GM12878 (cell line): ENCODE measurements around the gene RGS11. TPM values are rescaled to one million over a fixed set of nuclear protein-coding genes. Genes with fewer than 3 reads are reported as not detected.

Source experiments
- polyA plus RNA-seq, 11 experiments: library from polyadenylated mRNA; depleted of rRNA in 4 of 11; unstranded in 6 of 11; stranded (reverse) in 5 of 11; fragments of >200 nt; fragmentation: Nextera tagmentation in 4 of 11; fragmentation: Illumina TruSeq in 1 of 11; extraction: Ambion mirVana in 4 of 11; extraction: Trizol in 1 of 11; gene quantifications; 1 replicate in 1 of 11; 2 replicates in 10 of 11; pipeline versions ENCODE4 v1.2.1 to v1.2.3, GENCODE V29; 2011 to 2016; ENCODE audit warnings: inconsistent platforms in 2 of 11, missing spikeins in 2 of 11, low read depth in 1 of 11
- total RNA-seq, 4 experiments: library from RNA; depleted of rRNA in 3 of 4; stranded (reverse); fragments of >200 nt in 3 of 4; fragmentation: Illumina TruSeq in 1 of 4; extraction: Trizol in 1 of 4; gene quantifications; 2 replicates each; pipeline versions ENCODE4 v1.2.1 to v1.2.3, GENCODE V29; 2013 to 2021

RGS11 gene
- total and polyA plus RNA-seq, 10 of the 15 experiments (the other 5 are each of a cell fraction or from before 2014, with no cell fraction given) = 0.04 TPM; not detected in 9

Other genes starting within 250 kb of the RGS11 start
Only the 7 nearest of the 20 such genes appear.
- gene HBQ1, start 95.5 kb downstream of the RGS11 start, total RNA-seq (2014; rRNA removed) = not detected in 2 replicates
- not detected in 2 replicates for gene HBQ1, start 95.5 kb downstream of the RGS11 start, total RNA-seq (2014; rRNA removed; fragmentation: Illumina TruSeq; extraction: Trizol)
- not detected in 2 replicates for gene HBQ1, start 95.5 kb downstream of the RGS11 start, total RNA-seq (2021)
- not detected in 2 replicates for gene HBQ1, start 95.5 kb downstream of the RGS11 start, polyA plus RNA-seq (2011; rRNA removed)
- not detected in 2 replicates for gene HBQ1, start 95.5 kb downstream of the RGS11 start, polyA plus RNA-seq (2014; fragmentation: Illumina TruSeq; extraction: Trizol)
- not detected for gene HBQ1, start 95.5 kb downstream of the RGS11 start, polyA plus RNA-seq (2014; fragmentation: Nextera tagmentation; extraction: Ambion mirVana)
- gene HBQ1, start 95.5 kb downstream of the RGS11 start, polyA plus RNA-seq (2014; rRNA removed) = not detected in 2 replicates
- not detected for gene HBQ1, start 95.5 kb downstream of the RGS11 start, polyA plus RNA-seq (2016; fragmentation: Nextera tagmentation; extraction: Ambion mirVana)
- 40.7 and 41.4 TPM in 2 replicates for gene LUC7L, start 46.5 kb downstream of the RGS11 start, total RNA-seq (2014; rRNA removed)
- 35.9 and 40.1 TPM in 2 replicates for gene LUC7L, start 46.5 kb downstream of the RGS11 start, total RNA-seq (2014; rRNA removed; fragmentation: Illumina TruSeq; extraction: Trizol)
- 50.7 and 59.6 TPM in 2 replicates for gene LUC7L, start 46.5 kb downstream of the RGS11 start, total RNA-seq (2021)
- 47.4 and 57.4 TPM in 2 replicates for gene LUC7L, start 46.5 kb downstream of the RGS11 start, polyA plus RNA-seq (2011; rRNA removed)
- 27.9 and 32.1 TPM in 2 replicates for gene LUC7L, start 46.5 kb downstream of the RGS11 start, polyA plus RNA-seq (2014; fragmentation: Illumina TruSeq; extraction: Trizol)
- gene LUC7L, start 46.5 kb downstream of the RGS11 start, polyA plus RNA-seq (2014; fragmentation: Nextera tagmentation; extraction: Ambion mirVana) = 10 to 100 TPM in 1 of 2 experiments, 1 to 10 TPM in 1; 2.3 to 10.9 TPM
- 56.9 and 58.9 TPM in 2 replicates for gene LUC7L, start 46.5 kb downstream of the RGS11 start, polyA plus RNA-seq (2014; rRNA removed)
- 10 to 100 TPM; 52.3 to 58.9 TPM for gene LUC7L, start 46.5 kb downstream of the RGS11 start, polyA plus RNA-seq (2016; fragmentation: Nextera tagmentation; extraction: Ambion mirVana)
- 15.1 and 17.2 TPM in 2 replicates for gene FAM234A, start 41.1 kb downstream of the RGS11 start, total RNA-seq (2014; rRNA removed)
- 12.8 and 14.0 TPM in 2 replicates for gene FAM234A, start 41.1 kb downstream of the RGS11 start, total RNA-seq (2014; rRNA removed; fragmentation: Illumina TruSeq; extraction: Trizol)
- 37.2 and 41.4 TPM in 2 replicates for gene FAM234A, start 41.1 kb downstream of the RGS11 start, total RNA-seq (2021)
- gene FAM234A, start 41.1 kb downstream of the RGS11 start, polyA plus RNA-seq (2011; rRNA removed) = 3.3 and 6.5 TPM in 2 replicates
- gene FAM234A, start 41.1 kb downstream of the RGS11 start, polyA plus RNA-seq (2014; fragmentation: Illumina TruSeq; extraction: Trizol) = 11.6 and 17.3 TPM in 2 replicates
- gene FAM234A, start 41.1 kb downstream of the RGS11 start, polyA plus RNA-seq (2014; fragmentation: Nextera tagmentation; extraction: Ambion mirVana) = 1 to 10 TPM; 1.6 TPM
- gene FAM234A, start 41.1 kb downstream of the RGS11 start, polyA plus RNA-seq (2014; rRNA removed) = 28.5 and 30.5 TPM in 2 replicates
- 10 to 100 TPM; 36.9 to 37.6 TPM for gene FAM234A, start 41.1 kb downstream of the RGS11 start, polyA plus RNA-seq (2016; fragmentation: Nextera tagmentation; extraction: Ambion mirVana)
- gene ARHGDIG, start 4.6 kb upstream of the RGS11 start, total RNA-seq (2014; rRNA removed) = not detected in 2 replicates
- gene ARHGDIG, start 4.6 kb upstream of the RGS11 start, total RNA-seq (2014; rRNA removed; fragmentation: Illumina TruSeq; extraction: Trizol) = not detected in 2 replicates
- gene ARHGDIG, start 4.6 kb upstream of the RGS11 start, total RNA-seq (2021) = not detected in 2 replicates
- not detected in 2 replicates for gene ARHGDIG, start 4.6 kb upstream of the RGS11 start, polyA plus RNA-seq (2011; rRNA removed)
- not detected in 2 replicates for gene ARHGDIG, start 4.6 kb upstream of the RGS11 start, polyA plus RNA-seq (2014; fragmentation: Illumina TruSeq; extraction: Trizol)
- gene ARHGDIG, start 4.6 kb upstream of the RGS11 start, polyA plus RNA-seq (2014; fragmentation: Nextera tagmentation; extraction: Ambion mirVana) = not detected
- gene ARHGDIG, start 4.6 kb upstream of the RGS11 start, polyA plus RNA-seq (2014; rRNA removed) = not detected in 2 replicates
- gene ARHGDIG, start 4.6 kb upstream of the RGS11 start, polyA plus RNA-seq (2016; fragmentation: Nextera tagmentation; extraction: Ambion mirVana) = not detected
- not detected in 2 replicates for gene PDIA2, start 7.2 kb upstream of the RGS11 start, total RNA-seq (2014; rRNA removed)
- not detected in 2 replicates for gene PDIA2, start 7.2 kb upstream of the RGS11 start, total RNA-seq (2014; rRNA removed; fragmentation: Illumina TruSeq; extraction: Trizol)
- gene PDIA2, start 7.2 kb upstream of the RGS11 start, total RNA-seq (2021) = 0.32 and 0.36 TPM in 2 replicates
- gene PDIA2, start 7.2 kb upstream of the RGS11 start, polyA plus RNA-seq (2011; rRNA removed) = not detected in 2 replicates
- not detected in 2 replicates for gene PDIA2, start 7.2 kb upstream of the RGS11 start, polyA plus RNA-seq (2014; fragmentation: Illumina TruSeq; extraction: Trizol)
- not detected for gene PDIA2, start 7.2 kb upstream of the RGS11 start, polyA plus RNA-seq (2014; fragmentation: Nextera tagmentation; extraction: Ambion mirVana)
- gene PDIA2, start 7.2 kb upstream of the RGS11 start, polyA plus RNA-seq (2014; rRNA removed) = not detected in 2 replicates
- gene PDIA2, start 7.2 kb upstream of the RGS11 start, polyA plus RNA-seq (2016; fragmentation: Nextera tagmentation; extraction: Ambion mirVana) = under 1 TPM in 1 of 2 experiments, not detected in 1; 0.11 TPM
- 19.1 and 19.9 TPM in 2 replicates for gene AXIN1, start 76.8 kb upstream of the RGS11 start, total RNA-seq (2014; rRNA removed)
- gene AXIN1, start 76.8 kb upstream of the RGS11 start, total RNA-seq (2014; rRNA removed; fragmentation: Illumina TruSeq; extraction: Trizol) = 11.0 and 11.5 TPM in 2 replicates
- gene AXIN1, start 76.8 kb upstream of the RGS11 start, total RNA-seq (2021) = 25.4 and 27.1 TPM in 2 replicates
- gene AXIN1, start 76.8 kb upstream of the RGS11 start, polyA plus RNA-seq (2011; rRNA removed) = 4.7 and 6.0 TPM in 2 replicates
- gene AXIN1, start 76.8 kb upstream of the RGS11 start, polyA plus RNA-seq (2014; fragmentation: Illumina TruSeq; extraction: Trizol) = 3.8 and 9.3 TPM in 2 replicates
- under 1 TPM; 0.26 to 0.68 TPM for gene AXIN1, start 76.8 kb upstream of the RGS11 start, polyA plus RNA-seq (2014; fragmentation: Nextera tagmentation; extraction: Ambion mirVana)
- 17.2 and 19.2 TPM in 2 replicates for gene AXIN1, start 76.8 kb upstream of the RGS11 start, polyA plus RNA-seq (2014; rRNA removed)
- 1 to 10 TPM; 1.5 to 2.6 TPM for gene AXIN1, start 76.8 kb upstream of the RGS11 start, polyA plus RNA-seq (2016; fragmentation: Nextera tagmentation; extraction: Ambion mirVana)
- 146 and 151 TPM in 2 replicates for gene MRPL28, start 94.6 kb upstream of the RGS11 start, total RNA-seq (2014; rRNA removed)
- gene MRPL28, start 94.6 kb upstream of the RGS11 start, total RNA-seq (2014; rRNA removed; fragmentation: Illumina TruSeq; extraction: Trizol) = 70.1 and 75.0 TPM in 2 replicates
- 107 and 115 TPM in 2 replicates for gene MRPL28, start 94.6 kb upstream of the RGS11 start, total RNA-seq (2021)
- 74.1 and 113 TPM in 2 replicates for gene MRPL28, start 94.6 kb upstream of the RGS11 start, polyA plus RNA-seq (2011; rRNA removed)
- 33.3 and 105 TPM in 2 replicates for gene MRPL28, start 94.6 kb upstream of the RGS11 start, polyA plus RNA-seq (2014; fragmentation: Illumina TruSeq; extraction: Trizol)
- gene MRPL28, start 94.6 kb upstream of the RGS11 start, polyA plus RNA-seq (2014; fragmentation: Nextera tagmentation; extraction: Ambion mirVana) = 10 to 100 TPM in 1 of 2 experiments, 1 to 10 TPM in 1; 1.6 to 17.9 TPM
- 169 and 186 TPM in 2 replicates for gene MRPL28, start 94.6 kb upstream of the RGS11 start, polyA plus RNA-seq (2014; rRNA removed)
- 100 to 1,000 TPM; 165 to 185 TPM for gene MRPL28, start 94.6 kb upstream of the RGS11 start, polyA plus RNA-seq (2016; fragmentation: Nextera tagmentation; extraction: Ambion mirVana)